GM12891 (cell line): ENCODE measurements around the gene C22orf15.
"Not testable (repeated sequence)": the region's sequence is repeated elsewhere in the genome, so short reads cannot be mapped to it uniquely, and the experiment has no call there.

Experiments
- POLR2A ChIP-seq: IDR thresholded peaks from 2 replicates; pipeline ENCODE4 v1.6.1; 2011; ENCODE audit warnings: low read depth, low read length, control low read depth
- POLR2AphosphoS5 ChIP-seq: IDR thresholded peaks from 2 replicates; pipeline ENCODE4 v1.6.1; 2011; ENCODE audit warnings: low read depth, low read length, control low read depth
- TAF1 ChIP-seq: IDR thresholded peaks from 2 replicates; pipeline ENCODE4 v1.6.1; 2011; ENCODE audit warnings: low read depth, low read length, control low read depth

DNA sequence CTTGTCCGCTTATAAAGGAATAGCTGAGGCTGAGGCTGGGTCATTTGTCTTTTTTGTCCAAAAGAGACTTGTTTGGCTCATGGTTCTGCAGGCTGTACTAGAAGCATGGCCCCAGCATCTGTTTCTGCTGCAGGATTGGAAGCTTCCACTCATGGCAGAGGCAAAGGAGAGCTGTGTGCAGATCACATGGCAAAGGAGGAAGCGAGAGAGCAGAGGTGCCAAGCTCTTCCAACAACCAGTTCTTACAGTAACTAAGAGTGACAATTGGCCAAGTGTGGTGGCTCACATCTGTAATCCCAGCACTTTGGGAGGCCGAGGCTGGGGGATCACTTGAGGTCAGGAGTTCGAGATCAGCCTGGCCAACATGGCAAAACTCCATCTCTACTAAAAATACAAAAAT lies 34.7 kb upstream of the C22orf15 start:
- TF ChIP-seq POLR2A, POLR2AphosphoS5, TAF1: not testable (repeated sequence)
